Fibroblast of skin of left biceps (primary cell): Measurements from ENCODE around the gene REM2.
A peak's percentile ranks its signal among the peaks of the same experiment; 100 is the strongest.
"Not testable (repeated sequence)": the region's sequence is repeated elsewhere in the genome, so short reads cannot be mapped to it uniquely, and the experiment has no call there.

Experiments used
- DNase-seq, 2 experiments: peaks; one replicate each; pipeline ENCODE4 v3.0.0-alpha.2; 2013; ENCODE audit warnings: low read depth in 2 of 2

Gene REM2

DNA sequence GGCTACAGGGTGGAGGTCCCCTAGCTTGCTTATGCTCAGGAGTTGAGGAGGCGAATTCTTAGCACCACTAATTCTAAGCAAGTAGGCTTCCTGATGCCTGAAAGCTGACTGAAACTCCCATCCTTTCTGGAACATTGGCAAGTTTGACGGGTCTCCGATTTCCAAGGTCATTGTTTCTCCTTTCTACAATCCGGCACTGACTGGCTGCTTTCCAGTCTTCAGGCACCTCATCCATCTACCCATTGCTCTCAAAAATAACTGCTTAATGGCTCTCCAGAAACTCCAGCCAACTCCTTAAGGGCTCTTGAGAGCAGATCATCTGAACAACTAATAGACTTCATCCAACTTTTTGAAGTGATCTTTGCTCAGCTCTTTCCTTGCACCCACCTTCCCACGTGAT is 13.3 kb downstream of the REM2 start:
- no peak for DNase-seq

DNA sequence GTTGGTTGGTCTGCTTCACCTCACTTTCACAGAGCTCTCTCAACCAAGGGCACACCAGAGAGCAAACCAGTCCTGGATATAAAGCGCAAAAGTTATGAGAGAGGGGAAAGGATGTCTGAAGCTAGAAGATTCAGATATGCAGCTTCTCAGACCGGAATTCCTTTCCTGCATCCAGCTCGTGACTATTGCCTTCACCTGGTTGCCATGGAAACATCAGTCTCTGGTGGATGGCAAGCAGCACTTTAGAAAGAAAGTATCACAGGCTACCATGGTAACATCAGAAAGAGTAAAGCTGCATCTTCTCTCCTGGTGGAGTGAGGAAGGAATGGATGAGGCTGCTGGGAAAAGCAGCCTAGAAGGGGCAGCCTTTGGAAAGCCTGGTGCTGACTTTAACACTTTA is 13.7 kb downstream of the REM2 start:
- no peak for DNase-seq

DNA sequence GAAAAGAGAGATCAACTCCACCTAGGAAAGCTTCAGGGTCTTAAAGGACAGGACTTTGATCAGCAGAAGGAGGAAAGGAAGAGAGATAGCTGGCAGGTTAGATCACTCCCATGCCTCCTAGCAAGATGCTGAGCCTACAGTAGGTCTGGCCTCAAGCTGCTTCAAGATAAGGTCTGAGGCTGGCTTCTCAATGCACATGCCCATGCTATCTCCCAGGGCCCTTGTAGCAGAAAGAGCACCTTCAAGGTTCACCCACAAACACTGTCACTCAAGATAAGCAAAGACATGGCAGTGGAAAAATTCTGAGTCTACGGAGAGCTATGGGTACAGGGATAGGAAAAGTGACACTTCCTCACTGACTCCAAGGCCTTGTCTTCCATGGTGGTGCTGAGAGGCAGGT is 14.3 kb downstream of the REM2 start:
- DNase-seq, result no peak

DNA sequence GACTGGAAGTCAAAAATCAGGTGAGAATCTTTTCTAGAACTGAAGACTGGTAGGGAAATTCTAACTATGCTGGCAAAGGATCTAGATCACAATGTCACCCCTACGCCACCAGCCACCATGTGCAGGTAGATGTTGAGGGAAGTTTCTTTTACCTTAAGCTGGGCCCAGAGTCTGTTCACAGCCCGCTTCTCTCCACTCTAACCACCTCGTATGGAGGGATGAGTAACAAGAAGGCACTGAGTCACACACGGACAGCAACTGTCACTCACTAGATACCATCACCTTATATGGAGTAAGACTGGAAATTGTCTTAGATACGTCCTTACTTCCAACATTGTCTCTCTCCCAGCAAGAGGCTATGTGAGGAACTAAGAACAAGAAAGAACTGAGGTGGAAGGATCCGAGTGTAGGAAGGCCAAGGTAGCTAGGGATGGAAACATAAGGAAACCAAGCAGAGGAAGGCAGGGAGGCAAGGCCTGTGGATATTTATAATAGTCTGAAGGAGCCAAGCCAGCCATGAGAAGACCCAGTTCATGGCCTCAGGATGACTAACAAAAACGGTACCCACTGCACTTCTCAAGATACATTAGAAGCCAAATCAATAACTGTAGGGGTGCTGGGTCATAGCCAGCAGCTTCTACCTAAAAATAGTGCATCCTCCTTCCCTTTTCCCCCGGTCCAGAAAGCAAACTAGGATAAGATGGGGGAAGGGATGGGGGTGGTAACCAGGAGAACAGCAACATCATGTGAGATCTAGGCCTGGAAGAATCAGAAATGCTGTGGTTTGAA is 15.5 kb downstream of the REM2 start:
- DNase-seq, result peak; percentile 52 to 55

DNA sequence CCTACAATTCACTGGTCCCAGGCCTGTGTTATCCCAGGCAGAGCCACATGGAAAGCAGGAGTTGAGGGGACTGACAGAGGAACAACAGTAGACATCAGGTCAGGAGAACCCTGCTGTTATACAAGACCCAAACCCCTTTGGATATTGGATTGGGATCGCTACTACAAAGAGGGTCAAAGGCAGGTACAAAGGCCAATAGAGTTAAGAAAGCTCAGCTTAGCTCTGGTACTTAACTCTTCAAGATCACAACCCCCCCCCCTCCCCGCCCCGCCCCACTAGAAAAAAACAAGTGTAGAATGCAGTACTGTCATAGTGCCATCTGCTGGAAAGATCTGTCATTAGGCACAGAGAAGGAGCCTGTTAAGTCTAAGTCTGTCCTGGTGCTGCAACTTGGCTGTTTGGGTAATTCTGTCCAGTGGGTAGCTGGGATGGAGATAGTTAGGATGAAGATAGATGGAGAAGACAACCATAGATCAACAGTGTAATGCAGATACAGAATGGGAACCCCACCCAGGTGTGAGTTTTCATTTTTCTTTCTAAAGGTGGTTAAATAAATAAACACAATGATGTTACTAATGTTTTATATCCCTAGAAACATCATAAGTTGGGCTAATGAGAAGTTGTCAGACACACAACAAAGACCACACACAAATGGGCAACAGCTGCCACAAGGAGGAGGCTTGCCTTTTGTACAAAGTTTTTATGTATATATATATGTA is 17.2 kb downstream of the REM2 start:
- peak in 1 of 2 experiments; percentile 39 for DNase-seq

DNA sequence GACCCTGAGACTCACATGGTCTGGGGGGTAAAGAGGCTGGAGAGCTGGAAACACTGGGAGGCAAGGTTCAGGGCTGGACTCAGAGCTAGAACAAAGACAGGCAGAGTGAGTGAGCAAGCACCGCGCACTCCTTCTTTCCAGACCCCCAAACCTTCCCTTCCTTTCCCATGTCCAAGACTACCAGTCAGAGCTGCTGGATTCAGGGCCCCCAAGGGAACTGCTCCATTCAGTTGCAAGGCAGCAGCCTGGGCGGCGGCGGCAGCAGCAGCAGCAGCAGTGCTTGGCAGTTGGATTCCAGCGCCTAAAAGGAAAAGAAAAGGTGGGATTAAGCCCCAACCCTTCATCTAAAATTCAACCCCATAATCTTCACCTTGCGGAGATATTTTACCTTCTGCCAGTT is 18.8 kb downstream of the REM2 start:
- DNase-seq, result no peak

DNA sequence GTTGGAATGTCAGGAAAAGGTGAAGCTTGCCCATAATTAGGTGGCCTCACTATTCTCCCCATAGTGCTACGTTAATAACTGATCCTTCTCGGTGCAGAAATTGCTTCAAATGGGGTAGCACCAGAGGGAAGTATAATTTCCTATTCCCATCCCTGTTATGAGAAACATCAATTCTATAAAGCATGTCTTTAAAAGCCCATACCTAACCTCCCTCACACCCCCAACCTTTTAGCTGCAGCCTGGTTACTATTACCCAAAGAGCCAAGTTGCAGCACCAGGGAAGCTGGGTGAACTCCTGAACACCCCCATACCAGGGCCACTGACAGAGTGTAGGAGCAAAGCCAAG is 20.7 kb downstream of the REM2 start:
- no peak for DNase-seq

DNA sequence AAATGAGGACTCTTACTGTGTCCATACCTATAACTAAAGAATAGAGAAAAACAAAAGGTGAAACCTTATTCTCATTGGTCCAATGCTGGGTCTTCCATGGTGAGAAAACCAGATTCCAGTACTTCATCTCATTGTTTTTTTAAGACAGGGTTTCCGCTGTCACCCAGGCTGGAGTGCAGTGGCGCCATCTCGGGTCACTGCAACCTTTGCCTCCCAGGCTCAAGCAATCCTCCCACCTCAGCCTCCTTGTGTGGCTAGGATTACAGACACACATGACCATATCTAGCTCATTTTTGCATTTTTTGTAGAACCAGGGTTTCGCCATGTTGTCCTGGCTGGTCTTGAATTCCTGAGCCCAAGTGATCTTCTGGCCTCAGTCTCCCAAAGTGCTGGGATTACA is 22.6 kb downstream of the REM2 start:
- DNase-seq, result no peak

DNA sequence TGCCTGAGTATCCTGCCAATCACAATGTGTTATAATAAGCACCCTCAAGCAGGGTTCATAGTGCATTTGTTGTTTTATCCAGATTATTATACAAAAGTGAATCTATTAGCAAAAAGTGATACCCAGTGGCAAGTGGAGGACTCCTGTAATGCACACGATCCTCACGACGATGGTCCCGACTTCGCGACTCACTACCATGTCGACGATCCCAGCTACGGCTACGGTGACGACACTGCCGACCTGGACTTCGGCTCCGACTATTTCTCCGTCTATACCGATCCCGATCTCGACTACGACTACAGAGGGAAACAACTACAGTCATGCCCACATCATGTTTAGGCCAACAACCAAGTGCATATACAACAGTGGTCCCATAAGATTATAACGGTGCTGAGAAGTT is 23.1 kb downstream of the REM2 start:
- no peak for DNase-seq

DNA sequence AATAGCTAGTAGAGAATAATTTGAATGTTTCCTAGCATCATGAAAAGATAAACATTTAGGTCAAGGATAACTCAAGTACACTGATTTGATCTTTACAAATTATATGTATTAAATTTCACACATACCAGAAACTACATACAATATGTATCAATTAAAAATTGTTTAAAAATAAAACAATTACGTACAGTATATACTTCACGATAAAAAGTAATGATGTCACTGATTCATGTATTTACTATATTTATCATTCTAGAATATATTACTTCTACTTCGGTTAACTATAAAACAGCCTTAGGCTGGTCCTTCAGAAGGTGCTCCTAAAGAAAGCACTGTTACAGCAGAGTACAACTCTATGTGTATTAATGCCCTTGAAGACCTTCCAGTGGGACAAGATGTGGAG is 24.4 kb downstream of the REM2 start:
- no peak for DNase-seq

DNA sequence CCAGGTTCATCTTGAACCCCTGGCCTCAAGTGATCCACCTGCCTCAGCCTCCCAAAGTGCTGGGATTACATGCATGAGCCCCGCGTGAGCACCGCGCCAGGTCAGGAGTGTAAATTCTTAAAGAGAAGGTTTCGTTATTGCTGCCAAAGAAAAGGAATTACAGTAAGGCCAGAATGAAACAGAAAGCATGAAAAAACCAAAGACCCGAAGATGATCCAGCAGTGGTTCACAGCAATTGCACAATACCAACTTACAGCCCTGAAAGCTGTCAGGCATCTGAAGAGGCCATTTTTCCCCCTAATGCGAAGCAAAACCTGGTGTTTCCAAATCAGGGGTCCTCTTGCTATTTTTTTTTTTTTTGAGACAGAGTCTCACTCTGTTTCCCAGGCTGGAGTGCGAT is 25.6 kb downstream of the REM2 start:
- no peak for DNase-seq

DNA sequence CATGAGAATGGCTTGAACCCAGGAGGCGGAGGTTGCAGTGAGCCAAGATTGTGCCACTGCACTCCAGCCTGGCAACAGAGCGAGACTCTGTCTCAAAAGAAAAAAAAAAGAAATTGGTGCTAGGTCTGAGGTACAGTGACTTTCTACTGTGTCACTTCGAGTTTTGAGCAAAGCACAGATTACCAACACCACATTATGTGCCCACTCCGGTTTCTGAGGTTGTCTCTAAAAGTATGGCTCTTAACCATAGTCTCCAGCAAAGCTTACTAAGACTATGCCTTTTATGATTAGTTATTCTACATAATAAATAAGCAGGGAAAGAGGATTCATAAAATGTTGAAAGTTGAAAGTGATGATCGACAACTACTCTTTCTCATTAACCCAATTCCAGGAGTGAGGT is 27.9 kb downstream of the REM2 start:
- DNase-seq, result no peak

DNA sequence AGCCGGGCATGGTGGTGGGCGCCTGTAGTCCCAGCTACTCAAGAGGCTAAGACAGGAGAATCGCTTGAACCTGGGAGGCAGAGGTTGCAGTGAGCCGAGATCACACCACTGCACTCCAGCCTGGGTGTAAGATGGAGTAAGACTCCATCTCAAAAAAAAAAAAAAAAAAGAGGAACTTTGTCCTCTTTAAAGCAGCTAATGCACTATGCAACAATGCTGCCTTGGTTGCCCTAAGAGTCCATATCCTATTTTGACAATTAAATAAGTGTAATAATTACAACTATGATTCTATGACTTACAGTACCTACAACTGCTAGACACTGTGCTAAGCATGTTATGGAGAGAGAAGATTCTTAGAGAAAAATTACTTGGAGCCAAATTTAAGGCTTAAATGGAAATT is 31.8 kb downstream of the REM2 start:
- not testable (repeated sequence) for DNase-seq

DNA sequence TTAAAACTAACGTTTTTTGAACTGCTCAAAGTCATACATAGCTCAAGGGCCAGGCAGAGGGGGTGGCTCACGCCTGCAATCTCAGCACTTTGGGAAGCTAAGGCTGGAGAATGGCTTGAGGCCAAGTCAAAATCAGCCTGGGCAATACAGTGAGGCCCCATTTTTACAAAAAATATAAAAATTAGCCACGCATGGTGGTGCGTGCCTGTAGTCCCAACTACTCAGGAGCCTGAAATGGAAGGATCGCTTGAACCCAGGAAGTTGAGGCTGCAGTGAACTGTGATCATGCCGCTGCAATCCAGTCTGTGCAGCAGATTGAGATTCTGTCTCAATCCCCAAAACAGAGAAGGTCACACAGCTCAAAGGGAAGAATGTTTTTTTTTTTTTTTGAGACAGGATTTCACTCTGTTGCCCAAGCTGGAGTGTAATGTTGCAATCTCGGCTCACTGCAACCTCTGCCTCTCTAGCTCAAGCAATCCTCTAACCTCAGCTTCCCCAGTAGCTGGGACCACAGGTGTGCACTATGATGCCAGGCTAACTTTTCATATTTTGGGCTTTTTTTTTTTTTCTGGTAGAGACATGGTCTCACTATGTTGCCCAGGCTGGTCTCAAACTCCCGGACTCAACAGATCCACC is 33.0 kb downstream of the REM2 start:
- no peak for DNase-seq

DNA sequence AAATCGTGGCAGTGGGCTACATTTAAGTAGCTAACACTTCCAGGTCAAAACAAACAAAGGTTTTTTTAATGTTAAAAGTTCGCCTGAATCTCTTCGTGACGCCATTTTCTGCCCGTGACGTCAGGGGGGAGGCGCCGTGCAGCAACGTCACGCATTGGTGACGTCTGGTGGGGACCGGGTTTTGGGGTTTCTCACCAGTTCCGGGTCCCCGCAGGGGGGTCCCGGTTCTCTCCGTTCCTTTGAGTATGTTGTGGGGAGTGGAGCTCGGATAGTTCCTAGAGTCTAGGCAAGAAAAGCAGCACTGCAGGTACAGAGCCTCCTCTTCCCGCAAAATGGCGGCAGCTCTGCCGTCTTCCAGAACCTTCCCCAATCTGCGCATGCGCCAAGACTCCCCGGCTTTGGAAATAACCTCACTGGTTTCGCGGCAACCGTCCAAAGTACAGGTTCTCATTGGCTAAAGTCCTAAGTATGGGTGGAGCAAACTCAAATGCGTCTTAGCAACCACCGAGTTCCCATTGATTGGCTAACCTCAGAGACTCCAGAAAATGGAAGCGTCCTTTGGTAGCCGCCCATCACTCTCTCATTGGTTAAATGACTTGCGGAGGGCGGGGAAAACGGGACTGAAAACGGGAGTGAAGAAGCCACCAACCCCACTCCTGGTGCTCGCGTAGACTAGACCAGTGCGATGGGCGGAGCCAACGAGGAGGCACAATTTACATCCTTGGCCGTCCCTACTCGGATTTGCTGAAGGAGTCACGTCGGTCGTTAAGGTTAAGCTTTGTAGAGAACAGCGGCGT is 36.0 kb downstream of the REM2 start, which contains the start of gene RBM23:
RBM23 (minus strand) TSS at position 346 of the 797 bp plus-strand sequence.
- peak; percentile 100 for DNase-seq

DNA sequence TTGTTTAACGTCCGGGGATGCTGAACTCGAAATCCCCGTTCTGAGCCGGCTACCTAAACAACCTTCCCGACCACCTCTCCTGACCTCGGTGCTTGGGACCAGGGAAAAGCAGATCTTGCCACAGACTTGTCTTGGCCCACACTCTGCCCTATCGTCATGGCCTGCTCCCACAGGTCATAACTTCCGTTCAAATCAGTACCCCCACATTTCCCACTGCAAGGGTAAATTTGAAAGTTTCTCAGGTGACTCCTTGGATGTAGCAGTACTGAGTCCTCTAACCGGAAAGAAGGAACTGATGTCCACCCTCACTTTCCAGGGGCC is 36.5 kb downstream of the REM2 start:
- no peak for DNase-seq

DNA sequence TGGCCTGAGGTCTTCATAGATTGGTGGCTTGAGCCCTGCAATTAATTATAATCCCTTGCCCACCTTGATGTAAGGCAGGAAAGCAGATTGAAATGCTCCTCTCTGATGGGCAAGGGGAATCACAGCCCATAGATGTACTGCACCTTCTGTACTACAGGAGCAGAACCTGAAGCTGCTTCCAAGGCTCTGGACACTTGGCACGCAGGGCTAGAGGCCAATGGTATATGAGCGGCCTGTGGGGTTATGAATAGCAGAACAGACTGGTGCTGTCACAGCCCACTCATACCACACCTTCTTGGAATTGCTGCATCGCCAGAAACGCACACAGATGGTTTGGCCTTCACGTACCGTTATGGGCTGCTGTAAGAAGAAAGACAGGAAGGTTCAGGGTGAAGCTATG is 37.7 kb downstream of the REM2 start:
- no peak for DNase-seq

DNA sequence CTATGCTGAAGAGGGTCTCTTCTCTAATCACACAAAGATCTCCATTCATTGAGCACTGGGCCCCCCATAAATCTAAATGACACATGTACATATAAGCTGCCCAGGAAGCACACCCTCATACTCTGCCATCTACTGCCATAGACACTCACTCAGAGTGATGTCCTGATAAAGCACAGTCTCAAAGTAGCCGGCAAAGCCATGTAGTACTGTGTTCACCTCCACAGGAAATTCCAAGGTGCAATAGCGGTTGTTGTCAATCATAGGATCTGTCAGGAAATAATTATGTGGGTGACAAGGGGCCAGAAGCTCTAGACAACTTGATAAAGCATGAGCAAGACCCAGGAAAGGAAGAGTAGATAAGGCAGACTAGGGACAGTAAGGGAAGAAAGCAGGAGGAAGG is 39.3 kb downstream of the REM2 start:
- no peak for DNase-seq

DNA sequence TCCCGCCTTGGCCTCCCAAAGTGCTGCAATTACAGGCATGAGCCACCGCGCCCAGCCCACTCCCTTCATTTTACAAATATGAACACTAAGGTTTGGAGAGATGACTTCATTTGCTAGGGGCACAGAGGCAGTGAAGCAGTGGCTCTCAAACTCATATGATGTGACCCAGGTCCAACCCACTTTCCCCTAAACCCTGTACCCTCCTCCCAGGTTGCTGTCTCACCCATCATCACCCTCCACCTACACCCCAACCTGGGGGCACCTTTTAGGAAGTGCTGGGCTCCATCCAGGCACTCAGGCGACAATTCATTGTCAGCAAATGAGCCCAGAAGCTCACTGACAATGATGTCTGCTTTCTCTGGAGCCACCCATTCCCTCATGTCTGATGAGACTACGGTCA is 40.7 kb downstream of the REM2 start:
- no peak for DNase-seq

DNA sequence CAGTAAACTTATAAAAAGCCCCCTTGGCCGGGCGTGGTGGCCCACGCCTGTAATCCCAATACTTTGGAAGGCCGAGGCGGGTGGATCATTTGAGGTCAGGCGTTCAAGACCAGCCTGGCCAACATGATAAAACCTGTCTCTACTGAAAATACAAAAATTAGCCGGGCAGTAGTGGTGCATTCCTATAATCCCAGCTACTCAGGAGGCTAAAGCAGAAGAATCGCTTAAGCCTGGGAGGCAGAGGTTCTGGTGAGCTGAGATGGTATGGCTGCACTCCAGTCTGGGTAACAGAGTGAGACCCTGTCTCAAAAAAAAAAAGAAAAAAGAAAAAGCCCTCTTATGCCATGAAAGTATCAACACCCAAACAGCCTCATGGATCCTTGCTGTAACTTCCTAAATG is 42.5 kb downstream of the REM2 start:
- DNase-seq, result no peak

DNA sequence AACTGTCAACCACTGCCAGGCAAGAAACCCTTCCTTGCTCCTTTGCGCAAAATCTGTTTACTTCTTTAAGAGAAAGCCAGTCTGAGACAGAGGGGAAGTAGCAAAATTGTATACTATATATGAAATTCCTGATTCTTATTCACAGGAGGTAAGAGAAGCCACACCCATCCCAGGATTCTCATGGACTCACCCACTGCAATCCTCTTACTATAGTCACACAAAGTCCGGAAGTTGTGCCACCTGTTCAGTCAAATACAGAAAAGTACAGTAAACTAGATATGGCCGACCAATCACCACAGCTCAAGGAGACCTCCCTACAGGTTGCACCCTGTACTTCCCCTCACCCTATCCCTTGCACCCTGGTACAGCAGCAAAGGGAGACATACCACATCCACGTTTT is 43.3 kb downstream of the REM2 start:
- no peak for DNase-seq
